Activated T-helper 17 cell treated with anti-CD3 and anti-CD28 coated beads, Interleukin-2, amount 50 U/mL, for 72 hours (primary cell): ENCODE measurements around the gene ARG2. TPM values are rescaled to one million over a fixed set of nuclear protein-coding genes. Genes with fewer than 3 reads are reported as not detected.

ENCODE experiments used
- total RNA-seq, 2 donors: library from RNA; stranded (reverse); gene quantifications; one replicate each; pipeline ENCODE4 v1.2.3, GENCODE V29; 2022

The ARG2 gene
- total RNA-seq, 2 donors from 2014 or later = 14.3 to 64.7 TPM

Other genes with a start within 250 kb of the ARG2 start
- 1 to 10 TPM; 1.5 to 6.8 TPM for gene PLEK2, start 207.8 kb upstream of the ARG2 start, total RNA-seq
- under 1 TPM; 0.71 to 0.84 TPM for gene TMEM229B, start 131.2 kb upstream of the ARG2 start, total RNA-seq
- 1 to 10 TPM in 1 of 2 donors, under 1 TPM in 1; 0.17 to 4.9 TPM for gene PLEKHH1, start 86.6 kb upstream of the ARG2 start, total RNA-seq
- gene PIGH, start 19.7 kb upstream of the ARG2 start, total RNA-seq = 10 to 100 TPM; 17.6 to 20.0 TPM
- gene VTI1B, start 54.7 kb downstream of the ARG2 start, total RNA-seq = 10 to 100 TPM; 29.3 to 68.1 TPM
- 10 to 100 TPM; 40.3 to 44.6 TPM for gene RDH11, start 75.8 kb downstream of the ARG2 start, total RNA-seq
- gene RDH12, start 82.0 kb downstream of the ARG2 start, total RNA-seq = not detected
- 10 to 100 TPM; 17.0 to 19.6 TPM for gene ZFYVE26, start 196.7 kb downstream of the ARG2 start, total RNA-seq
- 10 to 100 TPM; 37.0 to 49.7 TPM for gene RAD51B, start 199.9 kb downstream of the ARG2 start, total RNA-seq